CD4-positive, alpha-beta T cell treated with Interleukin-12 subunit alpha and Interleukin-12 subunit beta, for 1 hour (primary cell): Measurements from ENCODE around the gene TAPT1.

Source experiments
- DNase-seq: peaks from one replicate; pipeline ENCODE4 v3.0.0-alpha.2; 2020

TAPT1 gene

DNA sequence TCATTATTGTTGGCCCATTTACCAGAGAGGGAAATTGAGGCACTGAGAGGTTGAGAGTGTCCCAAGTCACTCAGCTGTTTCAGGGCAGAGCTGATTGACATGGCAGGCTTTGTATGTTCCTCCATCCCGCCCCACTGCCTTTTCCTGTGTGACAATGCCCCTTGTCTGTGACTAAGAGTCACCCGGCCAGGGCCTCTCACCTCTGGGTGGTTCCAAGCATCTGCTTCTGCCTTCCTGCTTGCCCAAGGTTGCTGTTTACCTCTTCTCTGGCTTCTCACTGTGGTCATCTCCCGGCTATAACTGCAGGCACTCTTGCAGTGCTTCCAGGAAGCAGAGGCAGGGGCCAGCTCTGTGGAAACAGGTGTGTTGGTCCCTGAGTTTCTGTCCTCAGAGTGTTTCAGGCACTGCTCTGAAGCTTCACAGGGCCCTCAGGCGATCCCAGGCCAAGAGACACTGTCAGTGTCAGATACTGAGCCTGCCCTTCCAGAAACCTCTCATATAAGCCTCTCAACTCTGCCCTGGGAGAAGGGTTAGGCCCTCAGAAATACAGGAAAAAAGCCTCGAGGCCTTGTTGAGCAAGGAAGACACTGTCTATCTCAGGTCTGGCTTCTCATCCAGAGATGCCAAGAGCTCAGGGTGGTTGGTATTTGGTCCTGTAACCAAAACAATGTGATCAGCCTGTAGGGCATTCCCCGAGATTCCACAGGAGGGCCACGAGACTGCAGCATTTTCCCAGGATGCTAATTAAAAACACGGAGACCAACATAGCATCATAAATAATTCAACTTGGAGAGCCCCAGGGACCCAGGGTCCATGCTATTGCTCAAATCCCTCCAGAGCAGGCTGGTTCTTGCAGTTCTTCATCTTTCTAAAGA is 100.5 kb downstream of the TAPT1 start:
- no peak for DNase-seq

DNA sequence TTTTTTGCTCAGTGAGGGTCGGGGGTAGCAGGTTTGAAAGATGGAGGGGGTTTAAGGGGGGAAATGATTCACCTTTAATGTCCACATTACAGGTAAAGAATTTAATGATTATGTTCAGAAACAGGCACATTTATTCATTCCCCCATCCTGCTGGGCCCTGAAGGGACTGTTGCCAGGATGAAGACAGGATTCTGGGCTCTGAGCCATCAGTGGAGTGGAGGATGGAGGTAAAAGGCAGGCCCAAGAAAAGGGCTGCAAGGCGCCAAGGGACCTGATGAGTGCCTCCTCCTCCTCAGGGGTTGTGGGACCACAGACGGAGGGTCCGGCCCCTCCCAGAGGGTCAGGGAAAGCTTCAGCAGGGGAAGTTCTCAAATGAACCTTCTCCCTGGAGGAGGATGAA is 102.0 kb downstream of the TAPT1 start:
- no peak for DNase-seq

DNA sequence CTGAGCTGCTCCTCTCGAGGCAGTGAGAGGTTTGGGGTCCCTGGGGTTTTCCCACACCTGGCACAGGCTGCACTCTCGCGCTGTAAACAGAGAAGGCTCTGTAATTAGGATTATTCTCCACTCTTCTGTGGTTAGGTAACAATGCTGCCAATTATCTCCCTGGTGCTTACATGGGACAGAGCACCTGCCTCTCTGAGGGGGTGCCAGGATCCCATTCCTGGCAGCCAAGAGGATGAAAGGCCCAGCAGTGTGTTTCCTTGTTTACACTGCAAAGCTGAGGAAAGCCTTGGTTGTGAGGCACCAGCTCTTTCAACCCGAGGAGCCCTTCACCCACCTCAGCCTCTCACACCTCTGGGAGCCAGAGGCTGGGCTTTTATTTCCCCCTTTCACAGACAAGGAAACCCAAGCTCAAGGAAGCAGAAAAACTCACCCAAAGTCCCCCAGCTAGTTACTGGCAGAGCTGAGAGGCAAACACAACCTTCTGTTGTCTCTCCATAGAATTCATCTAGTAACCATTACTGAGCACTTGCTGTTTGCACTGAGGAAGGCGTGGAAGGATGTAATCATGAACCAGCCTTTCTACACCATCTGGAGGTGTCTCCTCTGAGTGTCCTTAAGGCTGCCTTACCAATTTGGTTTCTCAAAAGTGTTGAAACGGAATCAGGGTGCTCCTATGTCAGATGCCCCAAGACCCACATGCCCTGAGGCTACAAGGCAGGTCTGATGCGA is 102.8 kb downstream of the TAPT1 start:
- DNase-seq: no peak

DNA sequence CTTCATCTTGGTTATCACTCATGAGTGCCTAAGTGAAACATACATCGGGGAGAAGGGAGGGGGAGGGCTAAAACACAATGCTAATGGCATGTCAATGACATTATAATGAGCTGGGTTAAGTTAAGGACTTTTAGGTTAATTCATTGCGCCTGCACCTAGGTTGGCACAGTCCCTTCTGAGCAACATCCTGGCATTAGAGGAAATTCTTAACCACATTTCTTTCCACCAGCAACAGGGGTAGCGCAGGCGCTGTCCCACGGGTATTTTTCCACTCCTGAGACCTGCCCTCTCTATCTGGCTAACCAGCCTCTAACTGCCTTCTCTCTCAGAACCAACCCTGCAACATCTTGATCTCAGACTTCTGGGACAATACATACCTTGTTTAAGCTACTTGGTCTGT is 103.5 kb downstream of the TAPT1 start:
- DNase-seq: no peak

DNA sequence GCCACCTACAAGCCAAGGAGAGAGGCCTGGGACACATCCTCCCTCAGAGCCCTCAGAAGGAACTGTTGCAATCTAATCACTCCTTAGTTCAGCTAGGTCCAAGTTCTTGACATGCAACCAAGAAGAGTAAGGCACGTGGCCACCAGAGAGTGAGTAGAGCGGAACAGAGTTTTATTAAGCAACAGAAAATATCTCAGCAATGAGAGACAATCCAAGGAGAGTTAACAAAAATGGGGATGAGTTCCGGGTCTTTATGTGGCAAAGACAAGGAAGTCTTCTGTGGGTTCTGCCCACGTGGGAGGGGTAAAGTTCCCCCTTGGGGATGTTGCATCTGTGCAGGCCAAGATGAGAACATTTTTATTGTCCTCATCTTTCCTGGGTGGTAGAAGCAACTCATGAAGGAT is 104.0 kb downstream of the TAPT1 start:
- no peak for DNase-seq

DNA sequence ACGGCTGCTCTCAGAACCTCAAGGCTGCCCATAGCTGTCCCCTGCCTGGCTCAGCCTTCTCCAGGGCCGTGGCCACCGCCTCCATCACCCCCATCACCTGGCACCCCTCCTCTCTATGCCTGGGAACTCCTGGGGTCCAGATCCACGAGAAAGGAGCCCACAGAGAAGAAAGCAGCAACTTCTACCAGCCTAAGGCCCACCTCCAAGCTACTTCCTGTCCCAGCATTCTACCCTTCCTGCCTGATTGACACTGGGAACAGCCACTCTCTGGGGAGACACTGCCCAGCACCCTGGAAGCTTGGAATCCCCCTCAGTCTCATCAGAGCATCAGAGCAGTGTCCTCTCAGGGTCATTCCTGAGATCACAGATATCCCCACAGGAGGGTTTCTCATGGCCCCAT is 105.6 kb downstream of the TAPT1 start:
- DNase-seq: no peak

DNA sequence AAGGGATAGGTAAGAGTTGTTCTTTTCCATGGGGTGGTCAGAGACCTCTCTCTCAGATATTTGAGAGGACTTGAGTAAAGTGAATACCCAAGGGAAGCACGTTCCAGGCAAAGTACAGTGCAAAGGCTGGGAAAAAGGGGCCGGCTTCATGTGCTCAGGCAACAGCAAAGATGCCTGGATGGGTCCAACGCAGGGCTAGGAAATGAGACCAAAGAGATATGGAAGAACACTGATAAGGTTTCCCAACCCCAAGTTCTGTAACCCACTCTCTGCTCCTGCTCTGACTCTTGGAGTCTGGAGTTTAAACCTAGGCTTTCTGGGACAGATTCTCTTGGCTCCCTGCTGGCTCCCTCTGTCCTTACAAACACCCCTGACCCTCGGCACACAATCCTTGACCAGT is 106.3 kb downstream of the TAPT1 start:
- no peak for DNase-seq

DNA sequence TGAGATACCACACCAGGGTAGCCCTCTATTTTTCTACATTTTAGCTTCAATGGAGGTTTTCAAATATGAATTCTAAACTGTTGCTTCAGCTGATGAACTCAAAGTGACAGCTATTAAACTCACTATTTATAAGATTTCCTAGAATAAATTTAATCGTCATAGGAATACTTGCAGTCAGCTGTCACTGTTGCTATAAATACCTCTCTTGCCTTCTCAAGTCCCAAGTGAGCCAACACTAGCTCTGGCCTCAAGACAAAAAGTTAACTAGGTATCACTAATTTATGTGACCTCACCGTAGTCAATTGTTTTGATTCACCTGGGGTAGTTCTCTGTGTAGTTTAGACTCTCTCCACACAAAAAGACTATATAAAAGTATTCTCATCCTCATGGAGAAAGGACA is 108.2 kb downstream of the TAPT1 start:
- DNase-seq: no peak

DNA sequence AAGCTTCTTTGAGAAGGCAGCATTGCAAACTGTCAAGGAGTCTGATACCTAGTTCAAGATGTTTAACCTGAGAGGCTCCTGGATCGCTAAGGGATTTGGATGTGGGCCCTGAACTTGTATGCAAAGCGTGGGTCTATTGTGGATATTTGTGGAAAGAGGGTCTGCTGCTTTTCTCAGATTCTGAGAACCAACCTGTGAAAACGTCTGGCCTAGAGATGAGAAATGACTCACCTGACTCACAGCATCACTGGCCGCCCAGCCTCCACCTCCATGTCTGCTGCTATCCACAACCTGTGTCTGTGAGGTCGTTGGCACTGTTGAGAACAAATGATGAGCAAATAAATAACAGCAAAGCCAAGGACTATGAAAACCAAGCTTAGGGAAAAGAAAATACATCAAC is 109.1 kb downstream of the TAPT1 start:
- no peak for DNase-seq

DNA sequence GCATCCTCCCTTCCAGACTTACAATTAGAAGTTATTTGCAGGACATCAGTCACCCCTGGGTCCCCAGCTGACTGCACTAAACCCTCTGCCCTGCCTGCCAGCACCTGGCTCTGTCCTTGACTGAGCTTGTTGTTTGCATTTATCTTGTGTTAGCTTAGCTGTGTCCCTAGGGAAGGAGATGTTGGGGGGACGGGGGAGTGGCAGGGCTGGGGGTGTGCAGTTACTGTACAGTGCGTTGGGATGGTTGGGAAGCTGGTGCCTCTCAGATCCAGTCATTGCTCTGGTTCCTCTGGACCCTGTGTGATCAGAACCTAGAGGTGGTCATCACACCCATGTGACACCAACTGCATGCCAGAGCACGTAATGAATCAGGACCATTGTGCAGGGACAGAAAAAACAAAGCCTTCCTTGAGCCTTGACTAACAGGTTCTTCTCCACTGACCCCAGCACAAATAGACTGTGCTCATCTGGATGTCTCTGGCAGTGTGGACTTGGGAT is 109.7 kb downstream of the TAPT1 start:
- no peak for DNase-seq

DNA sequence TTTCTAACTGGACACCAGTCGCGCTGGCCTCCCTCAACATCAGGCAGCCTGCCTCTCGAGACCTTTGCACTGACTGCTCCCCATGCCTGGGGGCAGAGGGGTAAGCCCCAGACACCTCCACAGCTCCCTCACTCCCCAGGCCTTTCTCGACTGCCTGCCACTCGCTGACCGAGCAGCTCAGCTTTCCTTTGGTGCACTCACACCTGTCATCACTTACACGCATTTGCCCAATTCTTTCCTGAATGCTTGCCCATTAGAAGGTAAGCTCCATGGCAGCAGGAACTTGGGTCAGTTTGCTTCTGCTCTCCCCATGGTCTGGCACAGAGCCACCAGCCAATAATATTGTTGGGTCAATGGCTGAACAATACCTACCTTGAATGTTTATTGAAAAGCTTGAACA is 110.3 kb downstream of the TAPT1 start:
- DNase-seq: no peak

DNA sequence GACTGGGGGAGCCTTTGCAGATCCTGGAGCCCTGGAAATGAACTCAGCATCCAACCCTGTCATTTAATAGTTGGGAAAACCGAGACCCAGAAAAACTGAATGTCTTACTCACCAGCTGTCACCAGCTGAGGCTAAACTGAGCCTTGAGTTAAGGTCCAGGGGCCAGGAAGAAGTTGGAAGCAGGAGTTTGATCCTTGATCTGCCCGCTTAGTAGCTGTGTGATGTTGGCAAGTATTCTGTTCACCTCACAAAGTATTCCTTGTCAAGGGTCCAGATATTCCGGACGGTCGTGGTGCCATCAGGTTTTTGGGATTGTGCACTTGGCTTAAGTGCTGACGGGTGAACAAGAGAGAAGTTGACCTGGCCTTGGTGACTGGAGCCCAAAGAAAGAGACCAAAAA is 111.7 kb downstream of the TAPT1 start:
- no peak for DNase-seq

DNA sequence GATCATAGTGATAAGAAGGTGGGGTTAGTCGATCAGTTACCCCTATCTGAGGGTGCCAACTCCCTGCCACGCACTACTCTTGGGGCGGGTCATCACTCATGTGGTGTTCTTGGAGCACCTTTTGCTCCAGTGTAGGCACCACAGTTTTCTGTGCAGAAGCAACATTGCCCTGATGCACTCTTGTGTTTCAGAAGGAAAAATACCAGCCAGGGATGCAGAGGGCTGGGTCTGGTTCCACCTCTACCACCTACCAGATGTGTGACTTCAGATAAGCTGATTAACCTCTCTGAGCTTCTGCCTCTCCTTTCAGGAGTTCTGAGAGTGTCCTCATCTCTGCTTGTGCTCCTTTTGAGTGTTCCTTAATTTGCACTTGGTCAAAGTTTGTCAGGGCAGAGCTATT is 112.5 kb downstream of the TAPT1 start:
- no peak for DNase-seq

DNA sequence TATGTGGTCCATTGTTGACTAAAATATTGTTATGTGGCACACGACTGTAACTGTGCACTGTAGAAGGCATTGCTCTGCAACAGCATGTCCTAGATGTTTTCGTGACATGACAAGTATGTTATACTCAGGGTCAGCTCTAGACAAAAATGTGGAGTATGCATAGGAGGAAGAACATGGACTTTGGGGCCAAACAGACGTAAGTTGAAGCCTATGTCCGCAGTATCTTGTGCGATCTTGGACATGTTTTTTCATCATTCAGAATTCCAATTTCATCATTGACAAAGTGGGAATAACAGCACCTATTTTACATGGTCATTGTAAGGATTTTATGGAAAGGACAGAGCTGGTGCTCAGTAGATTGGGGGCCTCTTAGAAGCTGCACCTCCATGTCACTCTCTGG is 114.7 kb downstream of the TAPT1 start:
- no peak for DNase-seq

DNA sequence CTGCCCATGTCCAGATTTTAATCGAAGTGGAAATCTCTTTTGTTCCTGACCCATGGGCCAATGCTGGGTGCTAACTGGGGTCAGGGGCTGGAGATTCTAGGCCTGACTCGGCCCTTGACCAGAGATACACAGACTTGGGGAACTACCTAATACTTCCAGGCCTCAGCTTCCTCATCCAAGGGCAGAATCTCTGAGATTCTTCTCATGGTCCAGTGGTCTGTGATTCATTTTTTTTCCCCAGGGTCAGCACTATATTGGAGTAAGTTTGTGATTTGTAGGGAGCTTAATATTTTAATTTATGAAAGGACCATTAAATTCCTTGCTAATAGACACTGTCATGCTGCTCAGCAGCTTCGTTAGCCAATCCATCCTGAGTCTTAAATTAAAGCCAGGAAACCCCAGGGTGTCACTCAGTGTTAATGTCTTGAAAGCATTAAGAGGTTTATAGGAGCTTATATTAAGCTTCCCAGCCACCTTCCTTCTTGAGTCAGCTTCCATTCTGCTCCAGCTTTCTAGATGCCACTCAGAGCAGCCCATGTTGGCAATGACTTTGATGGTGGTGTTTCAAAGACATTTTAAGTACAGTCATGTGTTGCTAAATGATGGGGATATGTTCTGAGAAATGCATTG is 115.5 kb downstream of the TAPT1 start:
- DNase-seq: no peak
